ENCODE results near the gene TBC1D20.

DNA sequence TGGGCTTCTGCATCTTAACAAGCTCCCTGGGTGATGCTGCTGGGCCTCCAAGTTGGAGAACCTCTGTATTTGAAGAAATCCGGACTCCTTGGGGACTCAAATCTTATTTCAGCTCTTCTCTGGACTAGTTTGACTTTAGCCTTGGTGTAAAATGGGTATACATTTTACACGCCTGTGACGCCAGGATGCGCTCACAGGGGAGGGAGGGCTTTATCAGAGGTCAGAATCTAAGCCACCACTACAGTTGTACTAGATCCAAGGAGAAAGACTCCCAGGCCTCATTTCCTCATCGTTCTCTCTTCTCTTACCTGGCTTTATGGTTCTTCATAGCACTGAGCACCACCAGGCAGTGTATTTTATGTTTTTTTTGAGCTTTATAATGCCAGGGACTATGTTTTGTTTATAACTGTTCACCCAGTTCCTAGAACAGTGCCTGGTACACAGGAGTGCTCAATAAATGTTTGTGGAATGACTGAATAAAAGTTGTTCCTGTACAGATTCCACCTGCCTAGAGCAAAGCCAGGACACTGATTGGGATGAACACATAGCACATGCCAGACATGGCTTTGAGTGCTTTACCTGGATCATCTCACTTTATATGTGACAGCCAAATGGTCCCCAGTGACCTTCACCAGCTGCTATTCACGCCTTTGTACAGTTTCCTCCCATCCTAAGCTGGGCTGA lies 59.3 kb downstream of the TBC1D20 start:
- TF ChIP-seq POLR2A (IDR thresholded peaks at IDR 0.05): no peak
- TF ChIP-seq, protein P1, sequence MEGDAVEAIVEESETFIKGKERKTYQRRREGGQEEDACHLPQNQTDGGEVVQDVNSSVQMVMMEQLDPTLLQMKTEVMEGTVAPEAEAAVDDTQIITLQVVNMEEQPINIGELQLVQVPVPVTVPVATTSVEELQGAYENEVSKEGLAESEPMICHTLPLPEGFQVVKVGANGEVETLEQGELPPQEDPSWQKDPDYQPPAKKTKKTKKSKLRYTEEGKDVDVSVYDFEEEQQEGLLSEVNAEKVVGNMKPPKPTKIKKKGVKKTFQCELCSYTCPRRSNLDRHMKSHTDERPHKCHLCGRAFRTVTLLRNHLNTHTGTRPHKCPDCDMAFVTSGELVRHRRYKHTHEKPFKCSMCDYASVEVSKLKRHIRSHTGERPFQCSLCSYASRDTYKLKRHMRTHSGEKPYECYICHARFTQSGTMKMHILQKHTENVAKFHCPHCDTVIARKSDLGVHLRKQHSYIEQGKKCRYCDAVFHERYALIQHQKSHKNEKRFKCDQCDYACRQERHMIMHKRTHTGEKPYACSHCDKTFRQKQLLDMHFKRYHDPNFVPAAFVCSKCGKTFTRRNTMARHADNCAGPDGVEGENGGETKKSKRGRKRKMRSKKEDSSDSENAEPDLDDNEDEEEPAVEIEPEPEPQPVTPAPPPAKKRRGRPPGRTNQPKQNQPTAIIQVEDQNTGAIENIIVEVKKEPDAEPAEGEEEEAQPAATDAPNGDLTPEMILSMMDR (IDR thresholded peaks at IDR 0.05): no peak
